Measurements from ENCODE around the gene PSD2.

DNA sequence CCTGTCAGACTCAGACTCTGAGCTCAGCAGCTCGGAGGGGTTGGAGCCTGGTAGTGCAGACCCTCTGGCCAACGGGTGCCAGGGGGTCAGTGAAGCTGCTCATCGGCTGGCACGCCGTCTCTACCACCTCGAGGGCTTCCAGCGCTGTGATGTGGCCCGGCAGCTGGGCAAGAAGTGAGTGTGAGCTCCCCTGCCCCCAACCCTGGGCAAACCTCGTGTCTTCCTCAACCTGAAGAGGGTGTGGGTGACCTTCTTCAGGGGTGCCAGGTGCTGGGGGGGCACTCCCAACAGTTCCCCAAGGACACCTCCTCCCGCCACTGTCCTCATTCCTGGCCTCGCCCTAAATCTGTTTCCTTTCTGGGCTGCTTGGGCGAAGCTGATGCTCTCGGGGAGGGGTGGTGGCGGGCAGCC is 18.6 kb downstream of the PSD2 start:
- TF ChIP-seq EZH2 (IDR thresholded peaks at IDR 0.05; ENCODE audit: insufficient read depth, poor library complexity, severe bottlenecking), result no peak
- no peak for TF ChIP-seq EZH2phosphoT487 (IDR thresholded peaks at IDR 0.05; ENCODE audit: insufficient read depth, low read depth)

Data from GM23248 (cell line).